H1 (cell line): ENCODE measurements around the gene RGS5. TPM values are rescaled to one million over a fixed set of nuclear protein-coding genes. Genes with fewer than 3 reads are reported as not detected.

Source experiments
- CTCF ChIA-PET: fragments of 300-600 bp; sonication (Branson Sonifier 250); formaldehyde crosslinking; loops from one replicate; lab custom pipeline; 2021; ENCODE audit not compliant: partially characterized antibody; lab: Charles Lee
- POLR2A ChIA-PET: fragments of 300-600 bp; sonication (Branson Sonifier 250); formaldehyde crosslinking; loops from one replicate; lab custom pipeline; 2021; ENCODE audit warnings: inconsistent platforms; ENCODE audit not compliant: partially characterized antibody; lab: Charles Lee
- DNase-seq, 2 experiments: peaks; one replicate each; pipeline versions ENCODE4 v3.0.0 to v3.0.0-alpha.2; 2010 to 2022; ENCODE audit warnings: low spot score in 2 of 2, low read depth in 1 of 2, mixed read lengths in 1 of 2
- FAIRE-seq: peaks from 2 replicates; lab custom pipeline; 2011; peaks lifted over from hg19 to GRCh38; lab: Jason Lieb, UNC
- H2AFZ ChIP-seq: 2 replicates; pipeline ENCODE4 v1.8.1; 2012; ENCODE audit warnings: low read length, inconsistent platforms
- H2AK5ac ChIP-seq: 2 replicates; pipeline ENCODE4 v1.6.1; 2013; ENCODE audit warnings: low read depth, low read length
- H2BK120ac ChIP-seq: replicated peaks from 2 replicates; pipeline ENCODE3; 2013; ENCODE audit warnings: low read depth, low read length, inconsistent platforms
- H2BK12ac ChIP-seq: 2 replicates; pipeline ENCODE4 v1.6.1; 2013; ENCODE audit warnings: low read depth, low read length
- H2BK15ac ChIP-seq: 2 replicates; pipeline ENCODE4 v1.6.1; 2013; ENCODE audit warnings: low read length
- H2BK20ac ChIP-seq: 2 replicates; pipeline ENCODE4 v1.6.1; 2013; ENCODE audit warnings: low read length
- H2BK5ac ChIP-seq: 2 replicates; pipeline ENCODE4 v1.6.1; 2013; ENCODE audit warnings: low read depth, low read length
- H3K14ac ChIP-seq: 2 replicates; pipeline ENCODE4 v1.6.1; 2013; ENCODE audit warnings: inconsistent platforms; ENCODE audit not compliant: insufficient read length
- H3K18ac ChIP-seq: 2 replicates; pipeline ENCODE4 v1.6.1; 2013; ENCODE audit warnings: low read length; ENCODE audit errors: extremely low read depth
- H3K23ac ChIP-seq: 2 replicates; pipeline ENCODE4 v1.6.1; 2013; ENCODE audit warnings: inconsistent platforms; ENCODE audit not compliant: insufficient read length
- H3K23me2 ChIP-seq: 2 replicates; pipeline ENCODE4 v1.6.1; 2013; ENCODE audit warnings: low read depth, low read length
- H3K27ac ChIP-seq: 2 replicates; pipeline ENCODE4 v1.6.1; 2011; ENCODE audit warnings: low read depth, low read length, inconsistent platforms
- H3K27me3 ChIP-seq, 4 experiments: replicated peaks in 1 of 4; 1 replicate in 1 of 4; 2 replicates in 3 of 4; pipeline versions ENCODE4 v1.6.1 to v1.8.1; 2011 to 2013; ENCODE audit warnings: low read length in 3 of 4, mild to moderate bottlenecking in 3 of 4, inconsistent platforms in 2 of 4, mixed read lengths in 2 of 4, moderate library complexity in 1 of 4; ENCODE audit not compliant: control insufficient read depth in 3 of 4, insufficient read depth in 3 of 4; ENCODE audit errors: extremely low read depth in 1 of 4
- H3K36me3 ChIP-seq, 4 experiments: 2 replicates each; pipeline versions ENCODE4 v1.6.1 to v1.8.1; 2011 to 2013; ENCODE audit warnings: mild to moderate bottlenecking in 4 of 4, low read length in 3 of 4, moderate library complexity in 2 of 4, control low read depth in 1 of 4, inconsistent platforms in 1 of 4; ENCODE audit not compliant: insufficient read depth in 4 of 4, control insufficient read depth in 2 of 4
- H3K4ac ChIP-seq: replicated peaks from 2 replicates; pipeline ENCODE3; 2013; ENCODE audit warnings: low read length, low read depth, mixed read lengths, inconsistent platforms; ENCODE audit not compliant: insufficient read length
- H3K4me1 ChIP-seq, 4 experiments: replicated peaks in 1 of 4; 1 replicate in 1 of 4; 2 replicates in 3 of 4; pipeline versions ENCODE4 v1.6.1 to v1.8.1; 2011 to 2013; ENCODE audit warnings: low read length in 3 of 4, inconsistent platforms in 2 of 4, mixed read lengths in 1 of 4; ENCODE audit not compliant: insufficient read depth in 4 of 4, control insufficient read depth in 3 of 4
- H3K4me2 ChIP-seq, 2 experiments: 2 replicates each; pipeline versions ENCODE4 v1.6.1 to v1.8.1; 2011 to 2013; ENCODE audit warnings: low read depth in 2 of 2, low read length in 2 of 2, control low read depth in 1 of 2, inconsistent platforms in 1 of 2, mild to moderate bottlenecking in 1 of 2; ENCODE audit not compliant: insufficient read depth in 1 of 2
- H3K4me3 ChIP-seq, 4 experiments: fragments of 200-600, 300-600 bp in 1 of 4; sonication (generic), shearing (Covaris generic), sonication (Bioruptor Twin) in 1 of 4; 2 replicates each; pipeline versions ENCODE4 v1.5.1 to v1.8.1; 2011 to 2016; ENCODE audit warnings: low read length in 4 of 4, low read depth in 3 of 4, control low read depth in 2 of 4, inconsistent platforms in 2 of 4, mild to moderate bottlenecking in 2 of 4, mixed read lengths in 1 of 4, moderate library complexity in 1 of 4; ENCODE audit not compliant: insufficient read depth in 2 of 4; ENCODE audit errors: extremely low read depth in 1 of 4
- H3K56ac ChIP-seq: replicated peaks from 2 replicates; pipeline ENCODE3; 2013; ENCODE audit warnings: low read depth, mild to moderate bottlenecking, mixed read lengths, low read length, inconsistent platforms; ENCODE audit not compliant: insufficient read length
- H3K79me1 ChIP-seq: 2 replicates; pipeline ENCODE4 v1.6.1; 2013; ENCODE audit warnings: low read depth, low read length, control low read depth
- H3K79me2 ChIP-seq, 2 experiments: 2 replicates each; pipeline versions ENCODE4 v1.6.1 to v1.8.1; 2012 to 2013; ENCODE audit warnings: low read length in 2 of 2, mild to moderate bottlenecking in 2 of 2, inconsistent platforms in 1 of 2; ENCODE audit not compliant: insufficient read depth in 2 of 2, control insufficient read depth in 1 of 2
- H3K9ac ChIP-seq, 4 experiments: replicated peaks in 1 of 4; 1 replicate in 1 of 4; 2 replicates in 3 of 4; pipeline versions ENCODE4 v1.6.1 to v1.8.1; 2011 to 2013; ENCODE audit warnings: low read depth in 3 of 4, low read length in 3 of 4, control low read depth in 2 of 4, mild to moderate bottlenecking in 2 of 4, moderate library complexity in 2 of 4, inconsistent platforms in 1 of 4; ENCODE audit errors: extremely low read depth in 1 of 4
- H3K9me3 ChIP-seq, 2 experiments: 2 replicates each; pipeline versions ENCODE4 v1.6.1 to v1.8.1; 2012 to 2013; ENCODE audit warnings: mild to moderate bottlenecking in 2 of 2, moderate library complexity in 2 of 2, control low read depth in 1 of 2, inconsistent platforms in 1 of 2, low read depth in 1 of 2, low read length in 1 of 2, mixed read lengths in 1 of 2; ENCODE audit not compliant: insufficient read depth in 2 of 2
- H4K20me1 ChIP-seq, 2 experiments: replicated peaks in 1 of 2; 2 replicates each; pipeline versions ENCODE3 to v1.8.1; 2011 to 2013; ENCODE audit warnings: inconsistent platforms in 2 of 2, low read length in 2 of 2, mild to moderate bottlenecking in 1 of 2; ENCODE audit not compliant: insufficient read depth in 2 of 2, control insufficient read depth in 1 of 2
- H4K5ac ChIP-seq: 2 replicates; pipeline ENCODE4 v1.6.1; 2013; ENCODE audit warnings: low read length, low read depth, mixed read lengths, inconsistent platforms; ENCODE audit not compliant: insufficient read length
- H4K8ac ChIP-seq: 2 replicates; pipeline ENCODE4 v1.8.0; 2013; ENCODE audit warnings: mild to moderate bottlenecking, moderate library complexity, low read length, inconsistent platforms; ENCODE audit not compliant: insufficient read depth; ENCODE audit errors: extremely low read depth
- H4K91ac ChIP-seq: replicated peaks from 2 replicates; pipeline ENCODE3; 2013; ENCODE audit warnings: low read length, mixed read lengths, inconsistent platforms; ENCODE audit not compliant: insufficient read length
- ASH2L ChIP-seq: fragments of 200-600, 300-600 bp; sonication (generic); IDR thresholded peaks from one replicate; pipeline ENCODE4 v1.7.1; 2017; ENCODE audit warnings: low read length
- CBX5 ChIP-seq: fragments of 300-800, 300-1000 bp; sonication (generic); IDR thresholded peaks from 2 replicates; pipeline ENCODE4 v1.7.1; 2016; ENCODE audit warnings: antibody characterized with exemption, low read length, low read depth
- CREB1 ChIP-seq: IDR thresholded peaks from 2 replicates; pipeline ENCODE4 v1.6.1; 2012; ENCODE audit warnings: inconsistent platforms
- CTBP2 ChIP-seq: IDR thresholded peaks from 2 replicates; pipeline ENCODE4 v1.7.0; 2011; ENCODE audit warnings: borderline replicate concordance, mild to moderate bottlenecking, moderate library complexity, mixed read lengths, low read length; ENCODE audit not compliant: insufficient read depth, insufficient read length
- KDM4A ChIP-seq: IDR thresholded peaks from one replicate; pipeline ENCODE4 v1.7.1; 2012; ENCODE audit warnings: low read depth, mild to moderate bottlenecking, moderate library complexity, low read length, inconsistent platforms; ENCODE audit not compliant: severe bottlenecking
- NANOG ChIP-seq: IDR thresholded peaks from 2 replicates; pipeline ENCODE4 v1.6.1; 2011; ENCODE audit warnings: low read length, low read depth, mild to moderate bottlenecking, inconsistent platforms; ENCODE audit not compliant: insufficient read depth, poor library complexity, severe bottlenecking
- RXRA ChIP-seq: IDR thresholded peaks from 2 replicates; pipeline ENCODE4 v1.6.1; 2011; ENCODE audit warnings: low read depth, mild to moderate bottlenecking, low read length, moderate library complexity; ENCODE audit not compliant: insufficient read depth
- TAF7 ChIP-seq: optimal IDR thresholded peaks from 2 replicates; pipeline ENCODE3; 2011; ENCODE audit warnings: low read depth, mild to moderate bottlenecking, inconsistent platforms, low read length, moderate library complexity, borderline replicate concordance
- TCF12 ChIP-seq: IDR thresholded peaks from 2 replicates; pipeline ENCODE4 v1.6.1; 2011; ENCODE audit warnings: low read depth, mild to moderate bottlenecking, low read length
- TEAD4 ChIP-seq: IDR thresholded peaks from 2 replicates; pipeline ENCODE4 v1.6.1; 2012; ENCODE audit warnings: low read depth, low read length, inconsistent platforms, mixed read lengths
- ZNF274 ChIP-seq: IDR thresholded peaks from 2 replicates; pipeline ENCODE4 v1.7.0; 2012; ENCODE audit warnings: low read length, borderline replicate concordance; ENCODE audit errors: extremely low read depth
- WGBS, 2 experiments: shearing (Covaris generic) in 1 of 2; methylation state at CpG; one replicate each; pipeline versions ENCODE4 v1.1.6 to v1.1.7; 2013 to 2015; ENCODE audit warnings: low lambda C conversion rate in 2 of 2, mixed read lengths in 2 of 2, inconsistent platforms in 1 of 2, low coverage in 1 of 2, missing lambda C conversion rate in 1 of 2; ENCODE audit not compliant: insufficient replicate concordance in 2 of 2, insufficient coverage in 1 of 2, insufficient read length in 1 of 2; ENCODE audit errors: extremely low coverage in 1 of 2, missing lambda C conversion rate in 1 of 2; 5-methylcytosine and 5-hydroxymethylcytosine counted together
- polyA plus RNA-seq, 7 experiments: library from polyadenylated mRNA; depleted of rRNA in 3 of 7; stranded (reverse) in 5 of 7; unstranded in 2 of 7; fragments of >200 nt in 5 of 7; fragments of 200-250 nt in 2 of 7; gene quantifications; 1 replicate in 5 of 7; 2 replicates in 1 of 7; 4 replicates in 1 of 7; pipeline versions ENCODE4 v1.2.1 to v1.2.3, GENCODE V29; 2011 to 2013; ENCODE audit warnings: missing spikeins in 2 of 7, mixed read lengths in 2 of 7
- total RNA-seq: library from RNA; stranded (reverse); fragmentation: NEBNext Ultra II Directional; extraction: Animal tissue kit (Norgen Biotek cat#: 25700); gene quantifications from 2 replicates; pipeline ENCODE4 v1.2.1, GENCODE V29; 2021
- TF ChIP-seq, protein P1 (sequence below): IDR thresholded peaks from 2 replicates; pipeline ENCODE4 v1.6.1; 2012; ENCODE audit warnings: low read length, inconsistent platforms

RGS5 gene
- total and polyA plus RNA-seq, 2 of the 8 experiments (the other 6 are each of a cell fraction or from before 2014, with no cell fraction given), result 75.5 to 103 TPM

DNA sequence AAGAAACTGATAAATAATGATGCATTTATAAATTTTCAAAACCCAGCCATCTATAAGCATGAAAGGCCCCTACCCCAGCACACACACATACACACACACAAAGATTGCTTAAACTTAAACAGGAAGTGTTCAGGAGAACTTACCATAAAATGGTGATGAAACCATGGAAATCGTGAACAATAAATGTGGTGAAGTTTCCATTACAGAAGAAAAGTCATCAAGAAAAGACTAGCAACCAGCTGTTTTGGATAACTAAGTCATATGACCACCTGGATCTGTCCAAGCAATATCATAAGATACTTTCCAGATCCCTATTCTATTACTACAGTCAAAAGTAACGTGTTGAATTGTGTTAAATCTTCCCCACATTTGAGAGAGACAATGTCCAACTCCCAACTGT is 24.1 kb downstream of the RGS5 start:
- H2AFZ ChIP-seq, result no peak overlapping the region
- ChIA-PET POLR2A (no interaction called here), CTCF (interaction anchor here (1.2 to 2.3 kb wide), 3 partner anchors 16 to 137 kb away, joined by 3 to 6 read pairs (median 6); partner anchors contain the start of gene RGS4)
- H4K5ac ChIP-seq, result no peak overlapping the region
- H3K4me2 ChIP-seq, result no peak overlapping the region
- no peak overlapping the region for H2BK120ac ChIP-seq
- no peaks in the 10 kb centered on the region for H3K36me3 ChIP-seq
- no peak overlapping the region for H2BK20ac ChIP-seq
- H4K91ac ChIP-seq, result no peak overlapping the region
- H3K18ac ChIP-seq, result no peak overlapping the region
- no peak for FAIRE-seq
- H3K4me1 ChIP-seq, result no peaks in the 10 kb centered on the region; a peak in 1 of 7 replicates
- no peaks in the 10 kb centered on the region for H4K20me1 ChIP-seq
- no peak overlapping the region for H3K27ac ChIP-seq
- no peak overlapping the region for H3K23ac ChIP-seq
- H3K79me2 ChIP-seq, result no peaks in the 10 kb centered on the region
- H3K27me3 ChIP-seq, result no peaks in the 10 kb centered on the region
- DNase-seq, result no peak
- no peak overlapping the region for H2AK5ac ChIP-seq
- H2BK5ac ChIP-seq, result no peak overlapping the region
- H3K4me3 ChIP-seq, result no peak overlapping the region
- no peak for TF ChIP-seq ASH2L
- no peak for TF ChIP-seq TEAD4
- no peak for TF ChIP-seq CREB1
- no peak for TF ChIP-seq TAF7
- no peak for TF ChIP-seq NANOG
- TF ChIP-seq TCF12, result no peak
- TF ChIP-seq, protein P1, sequence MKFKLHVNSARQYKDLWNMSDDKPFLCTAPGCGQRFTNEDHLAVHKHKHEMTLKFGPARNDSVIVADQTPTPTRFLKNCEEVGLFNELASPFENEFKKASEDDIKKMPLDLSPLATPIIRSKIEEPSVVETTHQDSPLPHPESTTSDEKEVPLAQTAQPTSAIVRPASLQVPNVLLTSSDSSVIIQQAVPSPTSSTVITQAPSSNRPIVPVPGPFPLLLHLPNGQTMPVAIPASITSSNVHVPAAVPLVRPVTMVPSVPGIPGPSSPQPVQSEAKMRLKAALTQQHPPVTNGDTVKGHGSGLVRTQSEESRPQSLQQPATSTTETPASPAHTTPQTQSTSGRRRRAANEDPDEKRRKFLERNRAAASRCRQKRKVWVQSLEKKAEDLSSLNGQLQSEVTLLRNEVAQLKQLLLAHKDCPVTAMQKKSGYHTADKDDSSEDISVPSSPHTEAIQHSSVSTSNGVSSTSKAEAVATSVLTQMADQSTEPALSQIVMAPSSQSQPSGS, result no peak
- TF ChIP-seq ZNF274, result no peak
- TF ChIP-seq CBX5, result no peak
- no peak for TF ChIP-seq CTBP2
- no peak for TF ChIP-seq KDM4A
- TF ChIP-seq RXRA, result no peak
- no peak overlapping the region for H4K8ac ChIP-seq
- no peak overlapping the region for H2BK12ac ChIP-seq
- 87% methylated on average over 2 of the region's 2 CpGs; no CpG with 5 or more reads in 1 of the 2 experiments for WGBS, 2 experiments
- no peak overlapping the region for H3K9ac ChIP-seq
- no peaks in the 10 kb centered on the region; the same call in 1 of the 2 replicates for H3K23me2 ChIP-seq
- no peaks in the 10 kb centered on the region for H3K9me3 ChIP-seq
- no peak overlapping the region for H3K14ac ChIP-seq
- H2BK15ac ChIP-seq, result no peak overlapping the region
- no peaks in the 10 kb centered on the region for H3K79me1 ChIP-seq
- no peak overlapping the region for H3K56ac ChIP-seq
- H3K4ac ChIP-seq, result no peak overlapping the region
